ENCODE results near the gene LACC1. TPM values are rescaled to one million over a fixed set of nuclear protein-coding genes. Genes with fewer than 3 reads are reported as not detected.

Gene LACC1
- total RNA-seq, 2 experiments from 2014 or later, result 4.5 to 5.1 TPM

DNA sequence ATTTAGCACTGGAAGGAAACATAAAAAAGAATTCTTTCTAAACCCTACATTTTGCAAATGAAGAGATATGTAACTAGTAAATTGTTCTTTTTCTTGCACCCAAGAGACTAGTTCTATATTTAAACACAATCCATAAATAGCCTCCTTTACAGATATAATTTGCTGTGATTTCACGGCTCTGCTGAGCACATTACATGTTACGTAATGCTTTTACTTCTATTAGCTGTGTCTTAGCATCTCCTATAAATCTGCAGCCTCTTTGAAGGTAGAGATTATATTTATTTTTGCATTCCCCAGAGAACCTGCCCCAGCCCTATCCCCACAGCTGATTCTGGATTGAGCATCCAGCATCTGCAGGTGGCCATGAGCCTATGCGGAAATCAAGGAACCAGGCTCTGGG lies 32.2 kb downstream of the LACC1 start:
- H3K27me3 Mint-ChIP-seq, result peaks cover 6% of the 10 kb centered on the region
- H3K9me3 Mint-ChIP-seq, result no peaks in the 10 kb centered on the region
- no peak for DNase-seq
- H3K36me3 Mint-ChIP-seq, result no peaks in the 10 kb centered on the region
- H3K27ac Mint-ChIP-seq, result no peak overlapping the region
- H3K4me1 Mint-ChIP-seq, result peaks cover 6% of the 10 kb centered on the region
- no peak overlapping the region for H3K4me3 Mint-ChIP-seq

DNA sequence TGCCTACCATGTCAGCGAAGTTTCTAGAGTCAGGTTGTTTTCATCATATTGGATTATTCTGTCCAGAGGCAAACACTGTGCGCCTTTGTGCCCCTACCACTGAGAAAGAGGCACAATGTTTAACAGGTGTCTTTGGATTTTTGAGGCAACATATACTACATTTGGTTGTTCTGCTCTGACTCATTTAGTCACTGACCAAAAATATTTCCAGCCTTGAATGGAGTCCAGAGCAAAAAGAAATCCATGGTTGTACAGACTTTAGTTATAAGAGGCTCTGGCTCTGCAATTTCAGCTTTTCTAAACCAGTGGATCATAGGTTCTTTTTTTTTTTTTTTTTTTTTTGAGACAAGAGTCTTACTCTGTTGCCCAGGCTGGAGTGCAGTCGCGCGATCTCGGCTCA lies 35.7 kb downstream of the LACC1 start:
- H3K36me3 Mint-ChIP-seq, result no peaks in the 10 kb centered on the region
- H3K27me3 Mint-ChIP-seq, result no peaks in the 10 kb centered on the region
- DNase-seq, result no peak
- no peaks in the 10 kb centered on the region for H3K4me1 Mint-ChIP-seq
- H3K27ac Mint-ChIP-seq, result no peak overlapping the region
- no peak overlapping the region for H3K4me3 Mint-ChIP-seq
- no peaks in the 10 kb centered on the region for H3K9me3 Mint-ChIP-seq

DNA sequence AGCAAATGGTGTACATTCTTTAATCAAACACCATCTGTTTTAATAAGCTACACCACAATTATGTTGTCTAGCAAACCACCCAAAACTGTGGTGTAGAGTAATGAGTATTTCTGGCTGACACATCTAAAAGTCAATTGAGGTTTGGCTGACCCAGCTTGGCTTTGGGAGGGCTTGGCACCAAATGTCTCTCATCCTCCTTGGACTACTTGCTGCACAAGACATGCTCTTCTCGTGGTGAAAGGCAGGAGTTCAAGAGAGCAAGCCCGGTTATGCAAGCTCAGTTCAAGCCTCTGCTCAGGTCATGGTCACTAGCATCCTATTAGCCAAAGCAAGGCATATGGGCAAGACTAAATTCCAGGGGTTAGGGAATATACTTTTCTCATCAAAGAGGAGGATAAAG lies 37.1 kb downstream of the LACC1 start:
- Mint-ChIP-seq H3K36me3 (no peaks in the 10 kb centered on the region), H3K27me3 (peaks cover 3% of the 10 kb centered on the region), H3K9me3 (no peaks in the 10 kb centered on the region), H3K4me1 (no peaks in the 10 kb centered on the region), H3K4me3 (no peak overlapping the region), H3K27ac (no peak overlapping the region)
- DNase-seq, result no peak

DNA sequence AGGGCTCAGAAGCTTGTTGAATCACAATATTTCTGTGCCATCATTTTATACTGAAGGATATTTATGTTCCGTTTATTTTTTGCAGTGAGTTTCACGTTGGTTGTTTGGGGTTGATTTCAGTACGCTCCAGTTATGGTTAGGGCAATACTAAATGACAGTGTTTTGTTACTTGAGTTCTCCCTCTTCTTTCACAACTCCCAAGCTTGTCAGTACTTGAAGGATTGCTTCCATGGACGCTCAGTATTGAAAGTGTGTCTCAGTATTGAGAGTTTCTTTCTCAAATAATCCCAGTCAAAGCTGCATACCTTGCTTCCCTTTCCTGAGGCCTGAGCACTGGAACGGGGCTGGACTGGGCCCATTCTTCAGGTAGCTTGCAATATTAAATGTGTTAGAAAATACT lies 38.9 kb downstream of the LACC1 start:
- DNase-seq, result no peak
- Mint-ChIP-seq H3K36me3 (no peaks in the 10 kb centered on the region), H3K27ac (no peak overlapping the region), H3K9me3 (no peaks in the 10 kb centered on the region), H3K4me3 (no peak overlapping the region), H3K4me1 (no peaks in the 10 kb centered on the region), H3K27me3 (peaks cover 7% of the 10 kb centered on the region)

DNA sequence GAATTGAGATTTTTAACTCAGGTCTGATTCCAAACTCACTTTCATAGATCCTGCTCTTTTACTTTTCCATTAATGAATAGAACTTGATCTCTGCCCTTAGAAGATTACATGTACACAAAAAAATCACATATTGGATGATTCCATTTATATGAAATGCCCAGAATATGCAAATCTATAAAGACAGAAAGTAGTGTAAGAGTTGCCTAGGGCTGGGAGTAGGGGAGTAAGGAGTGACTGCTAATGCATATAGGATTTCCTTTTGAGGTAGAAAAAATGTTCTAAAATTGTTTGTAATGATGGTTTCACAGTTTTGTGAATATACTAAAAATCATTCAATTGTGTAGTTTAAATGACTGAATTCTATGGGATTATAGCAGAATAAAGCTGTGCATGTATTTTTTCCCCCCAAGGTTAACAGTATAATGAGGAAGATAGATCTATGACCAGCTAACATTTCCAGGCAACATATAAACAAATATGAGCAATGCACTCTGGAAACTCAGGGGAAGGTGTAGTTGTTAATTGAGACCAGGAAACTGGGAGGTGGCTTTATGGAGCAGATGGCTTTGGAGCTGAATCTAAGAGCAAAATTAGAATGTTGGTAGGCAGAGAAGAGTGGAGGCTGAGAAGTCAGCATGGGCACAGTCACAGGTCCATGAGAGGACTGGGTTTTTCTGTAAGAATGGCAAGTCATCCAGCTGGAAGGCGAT lies 41.4 kb downstream of the LACC1 start:
- Mint-ChIP-seq H3K9me3 (no peaks in the 10 kb centered on the region), H3K4me3 (no peak overlapping the region)

DNA sequence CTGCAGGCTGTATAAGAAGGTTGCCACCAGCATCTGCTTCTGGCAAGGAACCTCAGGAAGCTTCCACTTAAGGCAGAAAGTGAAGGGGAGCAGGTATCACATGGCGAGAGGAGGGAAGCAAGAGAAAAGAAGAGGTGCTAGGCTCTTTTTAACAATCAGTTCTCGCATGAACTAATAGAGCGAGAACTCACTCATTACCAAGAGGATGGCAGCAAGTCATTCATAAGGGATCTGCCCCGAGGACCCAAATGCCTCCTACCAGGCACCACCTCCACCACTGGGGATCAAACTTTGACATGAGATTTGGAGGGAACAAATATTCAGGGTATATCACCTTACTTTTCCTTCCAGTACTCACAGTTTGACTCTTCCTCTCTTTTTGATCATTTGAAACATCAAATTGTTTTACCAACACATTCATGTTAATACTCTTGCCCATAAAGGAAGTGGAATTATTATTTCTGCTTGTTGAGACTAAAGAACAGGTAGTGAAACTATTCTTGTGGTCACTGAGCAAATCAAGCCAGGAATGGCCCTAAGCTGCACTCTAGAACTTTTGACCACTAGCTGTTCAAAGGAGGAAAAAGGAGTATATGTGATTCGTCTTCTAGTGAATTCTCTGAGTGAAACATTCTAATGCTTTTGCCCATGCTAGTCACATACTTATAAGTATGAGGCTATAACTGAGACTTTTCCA lies 45.0 kb downstream of the LACC1 start:
- Mint-ChIP-seq H3K36me3 (no peaks in the 10 kb centered on the region), H3K9me3 (no peaks in the 10 kb centered on the region), H3K4me1 (no peaks in the 10 kb centered on the region), H3K27ac (no peak overlapping the region), H3K4me3 (no peak overlapping the region), H3K27me3 (peaks cover 15% of the 10 kb centered on the region)
- no peak for DNase-seq

More for the DNA sequence above, 41.4 kb downstream of the LACC1 start:
- peaks cover 15% of the 10 kb centered on the region for H3K27me3 Mint-ChIP-seq
- DNase-seq, result no peak
- H3K36me3 Mint-ChIP-seq, result no peaks in the 10 kb centered on the region
- no peak overlapping the region for H3K27ac Mint-ChIP-seq
- no peaks in the 10 kb centered on the region for H3K4me1 Mint-ChIP-seq

DNA sequence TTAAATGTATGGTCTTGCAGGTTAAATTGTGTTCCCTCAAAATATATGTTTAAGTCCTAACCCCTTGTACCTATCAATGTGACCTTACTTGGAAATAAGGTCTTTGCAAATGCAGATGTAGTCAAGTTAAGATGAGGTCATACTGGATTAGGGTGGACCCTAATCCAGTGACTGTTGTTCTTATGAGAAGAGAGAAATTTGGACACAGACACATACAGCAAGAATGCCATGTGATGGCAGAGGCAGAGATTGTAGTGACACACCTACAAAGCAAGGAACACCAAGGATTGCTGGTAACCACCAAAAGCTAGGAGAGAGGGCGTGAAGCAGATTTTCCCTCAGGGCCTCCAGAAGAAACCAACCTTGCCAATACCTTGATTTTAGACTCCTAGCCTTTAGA lies 50.2 kb downstream of the LACC1 start:
- H3K27me3 Mint-ChIP-seq, result no peaks in the 10 kb centered on the region
- H3K27ac Mint-ChIP-seq, result no peak overlapping the region
- H3K36me3 Mint-ChIP-seq, result no peaks in the 10 kb centered on the region
- no peak overlapping the region for H3K4me3 Mint-ChIP-seq
- DNase-seq, result no peak
- H3K9me3 Mint-ChIP-seq, result no peaks in the 10 kb centered on the region
- H3K4me1 Mint-ChIP-seq, result no peaks in the 10 kb centered on the region

DNA sequence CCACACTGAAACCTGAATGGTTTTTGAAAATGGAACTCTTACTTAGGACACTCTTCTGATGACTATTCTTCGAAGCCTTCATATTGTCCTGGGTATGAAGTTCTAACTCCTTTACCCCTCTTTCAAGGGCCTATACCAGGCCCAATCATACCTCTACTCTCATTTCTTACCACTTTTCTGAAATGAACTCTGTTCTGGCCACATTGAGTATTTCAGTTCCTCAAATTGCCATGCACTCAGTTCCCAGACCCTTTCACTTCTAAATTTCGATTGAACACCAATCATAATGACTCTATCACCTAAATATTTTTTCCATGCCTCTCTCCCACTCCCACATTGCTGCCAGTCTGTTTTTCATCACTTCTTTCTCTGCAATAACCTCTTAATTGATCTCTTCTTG lies 53.7 kb downstream of the LACC1 start:
- Mint-ChIP-seq H3K36me3 (no peaks in the 10 kb centered on the region), H3K9me3 (no peaks in the 10 kb centered on the region), H3K27ac (no peak overlapping the region), H3K4me3 (no peak overlapping the region), H3K27me3 (no peaks in the 10 kb centered on the region), H3K4me1 (no peaks in the 10 kb centered on the region)
- DNase-seq, result no peak

DNA sequence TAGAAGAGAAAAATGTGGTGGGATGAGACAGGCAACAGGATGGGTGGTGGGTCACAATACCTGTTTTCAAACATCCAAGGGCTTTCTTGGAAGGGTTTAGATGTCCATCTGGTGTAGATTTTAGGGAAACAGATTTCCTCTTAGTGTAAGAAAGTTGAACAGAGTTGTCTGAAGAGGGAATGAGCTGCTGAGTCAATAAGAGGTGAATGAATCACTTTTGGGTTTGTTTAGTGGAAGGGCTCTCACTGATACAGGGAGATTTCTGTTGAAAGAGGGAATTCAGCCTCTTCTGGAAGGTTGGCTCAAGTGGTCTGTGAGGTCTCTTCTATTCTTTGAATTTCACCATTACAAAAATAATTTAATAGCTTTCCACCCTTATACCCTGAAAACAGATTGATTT lies 54.6 kb downstream of the LACC1 start:
- no peak for DNase-seq
- no peaks in the 10 kb centered on the region for H3K36me3 Mint-ChIP-seq
- H3K27me3 Mint-ChIP-seq, result no peaks in the 10 kb centered on the region
- H3K4me3 Mint-ChIP-seq, result no peak overlapping the region
- H3K9me3 Mint-ChIP-seq, result no peaks in the 10 kb centered on the region
- H3K4me1 Mint-ChIP-seq, result no peaks in the 10 kb centered on the region
- no peak overlapping the region for H3K27ac Mint-ChIP-seq

DNA sequence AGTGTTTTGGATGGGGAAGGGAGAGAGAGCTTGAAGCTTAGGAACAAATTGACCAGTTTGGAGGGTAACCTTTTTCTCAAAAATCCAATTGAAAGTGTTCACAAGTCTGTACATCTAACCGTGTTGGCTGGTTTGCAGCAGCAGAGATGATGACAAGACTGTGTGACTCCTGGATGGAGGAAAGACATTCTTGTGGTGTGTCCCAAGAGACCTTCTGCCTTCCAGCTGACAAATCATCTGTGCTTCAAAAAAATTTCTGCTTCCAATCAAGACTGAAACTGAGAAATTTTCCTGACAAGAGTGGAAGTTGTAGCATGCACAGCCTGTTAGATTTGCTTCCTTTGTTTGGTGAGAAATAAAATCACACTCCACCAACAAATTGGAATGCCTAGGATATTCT lies 56.2 kb downstream of the LACC1 start:
- H3K27ac Mint-ChIP-seq, result no peak overlapping the region
- no peaks in the 10 kb centered on the region for H3K36me3 Mint-ChIP-seq
- H3K4me3 Mint-ChIP-seq, result no peak overlapping the region
- no peaks in the 10 kb centered on the region for H3K27me3 Mint-ChIP-seq
- no peak for DNase-seq
- no peaks in the 10 kb centered on the region for H3K4me1 Mint-ChIP-seq
- H3K9me3 Mint-ChIP-seq, result no peaks in the 10 kb centered on the region

DNA sequence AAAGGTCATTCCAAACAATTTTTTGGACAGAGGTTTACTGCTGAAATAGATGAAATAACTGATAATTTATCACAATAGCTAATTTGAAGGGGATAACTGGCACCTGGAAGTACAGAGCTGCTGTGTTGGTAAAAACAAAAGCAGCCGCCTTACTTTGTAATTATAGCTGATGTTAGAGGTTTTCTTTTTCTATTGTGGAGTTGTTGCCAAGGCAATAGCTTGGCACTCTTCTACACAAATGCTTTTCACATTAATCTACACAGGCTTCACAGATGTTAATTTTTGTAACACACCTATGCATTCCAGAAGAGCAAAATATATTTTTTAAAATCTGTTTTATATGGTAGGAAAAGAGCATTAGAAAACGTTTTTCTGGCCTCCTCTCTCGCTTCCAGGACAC lies 56.9 kb downstream of the LACC1 start:
- H3K9me3 Mint-ChIP-seq, result no peaks in the 10 kb centered on the region
- H3K4me1 Mint-ChIP-seq, result no peaks in the 10 kb centered on the region
- H3K27me3 Mint-ChIP-seq, result no peaks in the 10 kb centered on the region
- no peak for DNase-seq
- H3K4me3 Mint-ChIP-seq, result no peak overlapping the region
- H3K27ac Mint-ChIP-seq, result no peak overlapping the region
- H3K36me3 Mint-ChIP-seq, result no peaks in the 10 kb centered on the region

DNA sequence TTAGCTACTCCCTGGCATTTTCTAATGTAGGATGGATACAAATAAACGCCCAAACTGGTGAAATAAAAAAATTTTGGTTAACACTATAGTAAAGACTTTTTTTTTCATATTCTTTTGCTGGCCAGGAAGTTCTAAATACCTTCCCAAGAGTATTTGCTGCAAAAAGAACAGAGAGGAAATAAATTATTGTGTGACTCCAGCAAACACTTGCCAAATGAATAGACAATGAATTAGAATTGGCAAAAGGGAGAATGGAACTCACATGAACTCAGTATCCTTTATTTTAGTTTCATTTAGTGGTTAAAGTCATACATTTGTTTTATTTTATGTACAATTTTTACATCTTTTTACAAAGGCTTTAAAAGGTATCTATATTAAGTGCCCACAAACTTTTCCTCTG lies 58.1 kb downstream of the LACC1 start:
- Mint-ChIP-seq H3K9me3 (no peaks in the 10 kb centered on the region), H3K4me3 (no peak overlapping the region), H3K36me3 (no peaks in the 10 kb centered on the region), H3K27ac (no peak overlapping the region), H3K4me1 (no peaks in the 10 kb centered on the region), H3K27me3 (peaks cover 3% of the 10 kb centered on the region)
- no peak for DNase-seq

DNA sequence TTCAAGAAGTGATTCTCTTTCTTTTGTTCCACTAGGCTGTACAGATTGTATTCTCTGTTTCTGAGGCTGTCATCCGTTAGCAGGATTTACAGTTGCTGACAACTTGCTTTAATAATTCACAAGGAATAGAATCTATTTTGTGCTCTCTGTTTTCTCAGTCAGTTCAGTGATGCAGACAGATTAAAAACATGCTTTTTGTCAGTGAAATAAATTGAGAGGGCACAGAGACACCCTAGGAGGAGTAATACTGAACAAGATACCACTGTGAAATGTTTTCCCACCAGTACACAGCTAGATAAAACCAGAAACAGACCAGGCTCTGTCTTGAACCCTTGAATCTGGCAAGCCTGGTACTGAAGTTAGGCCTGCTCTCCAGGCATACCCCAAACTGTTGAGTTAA lies 58.7 kb downstream of the LACC1 start:
- no peak overlapping the region for H3K27ac Mint-ChIP-seq
- H3K4me1 Mint-ChIP-seq, result no peaks in the 10 kb centered on the region
- no peaks in the 10 kb centered on the region for H3K9me3 Mint-ChIP-seq
- no peak for DNase-seq
- no peak overlapping the region for H3K4me3 Mint-ChIP-seq
- no peaks in the 10 kb centered on the region for H3K36me3 Mint-ChIP-seq
- H3K27me3 Mint-ChIP-seq, result peaks cover 3% of the 10 kb centered on the region

DNA sequence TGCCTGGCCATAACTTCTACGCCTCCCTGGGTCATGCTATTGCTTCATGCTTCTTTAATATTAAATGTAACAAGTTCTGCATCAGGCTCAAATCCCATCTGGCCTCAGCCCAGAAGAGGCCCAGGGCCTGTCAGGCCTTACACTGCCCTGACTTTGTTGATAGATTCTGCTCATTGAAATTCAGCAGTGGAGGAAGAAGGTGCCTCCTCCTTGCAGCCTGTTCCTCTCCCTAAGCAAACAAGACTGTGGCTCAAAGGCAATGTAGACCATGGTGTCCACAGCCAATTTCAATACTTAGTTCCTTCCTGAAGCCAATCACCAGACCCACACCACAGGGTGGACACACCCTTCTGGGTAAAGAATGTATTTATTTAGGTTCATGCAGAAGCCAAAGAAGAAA lies 59.4 kb downstream of the LACC1 start:
- H3K27me3 Mint-ChIP-seq, result peaks cover 3% of the 10 kb centered on the region
- no peaks in the 10 kb centered on the region for H3K4me1 Mint-ChIP-seq
- no peak for DNase-seq
- H3K27ac Mint-ChIP-seq, result no peak overlapping the region
- no peak overlapping the region for H3K4me3 Mint-ChIP-seq
- no peaks in the 10 kb centered on the region for H3K36me3 Mint-ChIP-seq
- no peaks in the 10 kb centered on the region for H3K9me3 Mint-ChIP-seq

DNA sequence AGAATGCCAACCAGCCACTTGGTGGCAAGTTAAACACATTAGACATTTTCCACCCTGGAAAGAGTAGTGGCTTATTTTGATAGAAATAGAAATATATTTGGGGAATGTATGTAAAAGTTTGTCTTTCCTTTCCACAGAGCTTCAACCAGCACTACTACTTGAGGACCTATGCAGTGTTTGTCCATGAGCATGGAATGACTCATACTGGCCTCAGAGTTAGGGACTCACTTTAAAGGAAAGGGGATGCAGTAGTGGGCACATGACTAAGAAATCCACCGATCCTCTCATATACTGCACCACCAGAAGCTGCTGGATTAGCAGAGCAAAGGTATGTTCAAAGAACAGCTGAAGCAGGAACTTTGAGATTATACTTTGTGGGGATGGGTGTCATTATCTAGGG lies 62.6 kb downstream of the LACC1 start:
- Mint-ChIP-seq H3K27me3 (peaks cover 3% of the 10 kb centered on the region), H3K27ac (no peak overlapping the region), H3K4me3 (no peak overlapping the region), H3K9me3 (no peaks in the 10 kb centered on the region), H3K36me3 (no peaks in the 10 kb centered on the region), H3K4me1 (no peaks in the 10 kb centered on the region)
- no peak for DNase-seq
